ENCODE measurements around the gene MSS51.

Gene MSS51

GRCh38 chr10:73433538-73433867, at the start of gene MSS51:
Gene MSS51 (minus strand): TSS chr10:73433561. CDS start chr10:73428284, 5,277 bp downstream.
- DNase-seq (ENCODE audit: low read depth), result no peak

- no peak for DNase-seq (ENCODE audit: low read depth)
These were observed 46.8 kb upstream of the MSS51 start for GRCh38 chr10:73480158-73480557.

- no peak for DNase-seq (ENCODE audit: low read depth)
These were observed 45.3 kb upstream of the MSS51 start for GRCh38 chr10:73478636-73479035.

- DNase-seq (ENCODE audit: low read depth), result no peak
These were observed 37.9 kb upstream of the MSS51 start for GRCh38 chr10:73471226-73471625.

GRCh38 chr10:73469579-73469978, 36.2 kb upstream of the MSS51 start:
- no peak for DNase-seq (ENCODE audit: low read depth)

GRCh38 chr10:73467206-73467605, 33.8 kb upstream of the MSS51 start:
- DNase-seq (ENCODE audit: low read depth), result no peak

GRCh38 chr10:73465978-73466726, 32.8 kb upstream of the MSS51 start:
- DNase-seq (ENCODE audit: low read depth), result no peak

GRCh38 chr10:73460897-73461296, 27.5 kb upstream of the MSS51 start:
- no peak for DNase-seq (ENCODE audit: low read depth)

GRCh38 chr10:73459683-73460314, 26.4 kb upstream of the MSS51 start:
- no peak for DNase-seq (ENCODE audit: low read depth)

- DNase-seq (ENCODE audit: low read depth), result no peak
These were observed 23.0 kb upstream of the MSS51 start for GRCh38 chr10:73456187-73456890.

GRCh38 chr10:73449113-73449512, 15.8 kb upstream of the MSS51 start:
- DNase-seq (ENCODE audit: low read depth), result no peak

GRCh38 chr10:73448384-73448783, 15.0 kb upstream of the MSS51 start:
- no peak for DNase-seq (ENCODE audit: low read depth)

GRCh38 chr10:73446926-73447325, 13.6 kb upstream of the MSS51 start:
- DNase-seq (ENCODE audit: low read depth), result no peak

GRCh38 chr10:73444457-73444856, 11.1 kb upstream of the MSS51 start:
- DNase-seq (ENCODE audit: low read depth), result no peak

GRCh38 chr10:73439605-73440312, 6.4 kb upstream of the MSS51 start:
- DNase-seq (ENCODE audit: low read depth), result no peak

- no peak for DNase-seq (ENCODE audit: low read depth)
These were observed 5.7 kb upstream of the MSS51 start for GRCh38 chr10:73439055-73439454.

- DNase-seq (ENCODE audit: low read depth), result no peak
These were observed 469 bp downstream of the MSS51 start for GRCh38 chr10:73432646-73433537.

- DNase-seq (ENCODE audit: low read depth), result no peak
These were observed 7.0 kb downstream of the MSS51 start for GRCh38 chr10:73426318-73426717.

GRCh38 chr10:73424478-73424877, 8.9 kb downstream of the MSS51 start:
- DNase-seq (ENCODE audit: low read depth), result no peak

GRCh38 chr10:73423309-73423708, 10.1 kb downstream of the MSS51 start:
- no peak for DNase-seq (ENCODE audit: low read depth)

- DNase-seq (ENCODE audit: low read depth), result no peak
These were observed 16.8 kb downstream of the MSS51 start for GRCh38 chr10:73416571-73416970.
